Suprapubic skin (tissue), 4 donors: ENCODE measurements around the gene LY6G5C. TPM values are rescaled to one million over a fixed set of nuclear protein-coding genes. Genes with fewer than 3 reads are reported as not detected.
A peak's percentile ranks its signal among the peaks of the same experiment; 100 is the strongest.

Experiments
- DNase-seq, 2 donors: peaks; one replicate each; pipeline ENCODE4 v3.0.0-alpha.2; 2019; ENCODE audit warnings: low spot score in 2 of 2
- H3K27ac ChIP-seq: fragments of 200-600 bp; sonication (generic); one replicate; pipeline ENCODE4 v1.5.1; 2019
- H3K27me3 ChIP-seq: fragments of 200-600 bp; sonication (generic); one replicate; pipeline ENCODE4 v1.5.1; 2019
- H3K36me3 ChIP-seq: fragments of 200-600 bp; sonication (generic); one replicate; pipeline ENCODE4 v1.5.1; 2019
- H3K4me1 ChIP-seq: fragments of 200-600 bp; sonication (generic); one replicate; pipeline ENCODE4 v1.5.1; 2019
- H3K4me3 ChIP-seq: fragments of 200-600 bp; sonication (generic); one replicate; pipeline ENCODE4 v1.5.1; 2019; ENCODE audit warnings: mild to moderate bottlenecking
- H3K9me3 ChIP-seq: fragments of 200-600 bp; sonication (generic); one replicate; pipeline ENCODE4 v1.5.1; 2019
- CTCF ChIP-seq, 2 donors: fragments of 200-600 bp in 1 of 2; fragments of 450-650 bp in 1 of 2; sonication (generic) in 1 of 2; IDR thresholded peaks; one replicate each; pipeline ENCODE4 v1.5.1; 2016 to 2019; ENCODE audit warnings: antibody characterized with exemption in 2 of 2, mild to moderate bottlenecking in 1 of 2, moderate library complexity in 1 of 2
- EP300 ChIP-seq: sonication (generic); formaldehyde crosslinking; IDR thresholded peaks from one replicate; pipeline ENCODE4 v1.6.1; 2017; ENCODE audit warnings: antibody characterized with exemption
- POLR2A ChIP-seq, 2 donors: fragments of 450-650 bp; IDR thresholded peaks; one replicate each; pipeline ENCODE4 v1.6.1; 2017; ENCODE audit warnings: antibody characterized with exemption in 2 of 2, mild to moderate bottlenecking in 2 of 2, moderate library complexity in 2 of 2
- POLR2AphosphoS5 ChIP-seq, 3 donors: sonication (generic); formaldehyde crosslinking; IDR thresholded peaks; one replicate each; pipeline ENCODE4 v1.6.1; 2017; ENCODE audit warnings: antibody characterized with exemption in 3 of 3
- WGBS: methylation state at CpG from one replicate; pipeline ENCODE4 v1.1.5; 2018; 5-methylcytosine and 5-hydroxymethylcytosine counted together
- total RNA-seq, 4 donors: library from RNA; depleted of rRNA; stranded (reverse); fragments of >200 nt; gene quantifications; one replicate each; pipeline ENCODE4 v1.1.0, GENCODE V29; 2016

LY6G5C gene
- total RNA-seq, 4 donors from 2014 or later = 0.73 to 5.1 TPM; not detected in 2

GRCh38 chr6:31727717-31728671 lies 47.1 kb upstream of the LY6G5C start:
- no peaks in the 10 kb centered on the region for H3K27me3 ChIP-seq
- no peak for TF ChIP-seq POLR2A (IDR thresholded peaks at IDR 0.05)
- TF ChIP-seq EP300 = no peak
- TF ChIP-seq CTCF (IDR thresholded peaks at IDR 0.05) = no peak
- TF ChIP-seq POLR2AphosphoS5 (IDR thresholded peaks at IDR 0.05) = no peak
- H3K9me3 ChIP-seq = no peaks in the 10 kb centered on the region
- peaks cover 47% of the 10 kb centered on the region for H3K4me1 ChIP-seq
- H3K36me3 ChIP-seq = peaks cover 52% of the 10 kb centered on the region
- 65% methylated on average over 39 of the region's 41 CpGs for WGBS
- DNase-seq = no peak
- H3K27ac ChIP-seq = peak overlapping the region; percentile 91
- peak overlapping the region; percentile 73 for H3K4me3 ChIP-seq

GRCh38 chr6:31727034-31727716 lies 46.3 kb upstream of the LY6G5C start:
- peaks cover 44% of the 10 kb centered on the region for H3K36me3 ChIP-seq
- no peak overlapping the region for H3K4me3 ChIP-seq
- peaks cover 46% of the 10 kb centered on the region for H3K4me1 ChIP-seq

GRCh38 chr6:31725502-31726350 lies 44.9 kb upstream of the LY6G5C start:
- Histone ChIP-seq H3K4me1 (peaks cover 44% of the 10 kb centered on the region), H3K27ac (peak overlapping the region; percentile 38), H3K27me3 (no peaks in the 10 kb centered on the region), H3K36me3 (peaks cover 29% of the 10 kb centered on the region), H3K9me3 (no peaks in the 10 kb centered on the region), H3K4me3 (no peak overlapping the region)
- TF ChIP-seq POLR2AphosphoS5 (IDR thresholded peaks at IDR 0.05) (no peak), POLR2A (IDR thresholded peaks at IDR 0.05) (no peak), CTCF (IDR thresholded peaks at IDR 0.05) (no peak), EP300 (no peak)
- WGBS = 74% methylated on average over 12 of the region's 12 CpGs
- DNase-seq = no peak

More at GRCh38 chr6:31727034-31727716, 46.3 kb upstream of the LY6G5C start:
- Histone ChIP-seq H3K27ac (peak overlapping the region; percentile 91), H3K9me3 (no peaks in the 10 kb centered on the region), H3K27me3 (no peaks in the 10 kb centered on the region)
- no peak for DNase-seq
- no peak for TF ChIP-seq CTCF (IDR thresholded peaks at IDR 0.05)
- no peak for TF ChIP-seq POLR2A (IDR thresholded peaks at IDR 0.05)
- TF ChIP-seq EP300 = no peak
- 73% methylated on average over 7 of the region's 7 CpGs for WGBS

- DNase-seq = no peak
- TF ChIP-seq POLR2AphosphoS5 (IDR thresholded peaks at IDR 0.05) = no peak
- H3K9me3 ChIP-seq = no peaks in the 10 kb centered on the region
- H3K27me3 ChIP-seq = no peaks in the 10 kb centered on the region
- peaks cover 46% of the 10 kb centered on the region for H3K4me1 ChIP-seq
- no peak overlapping the region for H3K27ac ChIP-seq
- 87% methylated on average over 22 of the region's 25 CpGs for WGBS
- peaks cover 25% of the 10 kb centered on the region for H3K36me3 ChIP-seq
- H3K4me3 ChIP-seq = no peak overlapping the region
Observed at GRCh38 chr6:31723980-31724691, 43.3 kb upstream of the LY6G5C start.
